ENCODE measurements around the gene MCIDAS.

The MCIDAS gene

DNA sequence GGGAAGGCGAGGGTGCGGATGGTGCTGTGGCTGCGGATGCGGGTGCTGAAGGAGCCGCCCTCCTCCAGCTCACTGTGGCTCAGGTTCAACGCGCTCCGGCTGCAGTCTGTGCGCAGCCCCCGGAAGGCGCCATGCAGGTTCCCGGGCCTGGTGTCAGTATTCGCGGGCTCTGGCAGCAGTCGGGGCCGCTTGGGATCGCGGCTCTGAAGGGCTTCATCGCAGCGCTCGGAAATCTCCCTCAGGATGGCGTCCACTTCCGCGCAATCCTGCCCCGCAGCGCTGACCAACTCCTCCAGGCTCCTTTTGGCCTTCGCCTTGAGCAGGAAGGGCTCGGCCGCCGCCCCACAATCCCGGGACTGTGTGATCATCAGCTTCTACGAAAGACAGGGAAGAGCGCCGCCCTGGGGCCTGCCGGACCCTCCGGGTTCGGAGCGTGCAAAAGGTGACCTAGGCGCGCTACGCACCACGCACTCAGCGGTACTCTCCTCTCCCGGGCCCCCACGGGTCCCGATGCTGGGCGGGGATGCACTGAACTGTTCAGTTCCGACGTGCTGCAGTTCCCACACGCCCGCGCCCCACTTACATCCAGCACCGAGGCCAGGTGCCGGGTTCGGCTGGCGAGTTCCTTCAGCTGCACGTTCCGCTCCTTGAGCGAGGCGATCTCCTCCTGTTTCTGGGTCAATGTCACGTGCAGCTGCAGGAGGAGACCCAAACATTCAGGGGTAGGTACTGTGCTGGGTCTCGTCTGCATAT lies 6.5 kb downstream of the MCIDAS start:
- Histone ChIP-seq H3K36me3 (ENCODE audit: control insufficient read depth, insufficient read depth, low read length) (no peaks in the 10 kb centered on the region), H3K27me3 (replicated peaks; ENCODE audit: control insufficient read depth, insufficient read depth, low read length) (peaks cover 3% of the 10 kb centered on the region), H3K4me3 (replicated peaks; ENCODE audit: low read depth, low read length) (no peak overlapping the region)
- TF ChIP-seq, protein P1, sequence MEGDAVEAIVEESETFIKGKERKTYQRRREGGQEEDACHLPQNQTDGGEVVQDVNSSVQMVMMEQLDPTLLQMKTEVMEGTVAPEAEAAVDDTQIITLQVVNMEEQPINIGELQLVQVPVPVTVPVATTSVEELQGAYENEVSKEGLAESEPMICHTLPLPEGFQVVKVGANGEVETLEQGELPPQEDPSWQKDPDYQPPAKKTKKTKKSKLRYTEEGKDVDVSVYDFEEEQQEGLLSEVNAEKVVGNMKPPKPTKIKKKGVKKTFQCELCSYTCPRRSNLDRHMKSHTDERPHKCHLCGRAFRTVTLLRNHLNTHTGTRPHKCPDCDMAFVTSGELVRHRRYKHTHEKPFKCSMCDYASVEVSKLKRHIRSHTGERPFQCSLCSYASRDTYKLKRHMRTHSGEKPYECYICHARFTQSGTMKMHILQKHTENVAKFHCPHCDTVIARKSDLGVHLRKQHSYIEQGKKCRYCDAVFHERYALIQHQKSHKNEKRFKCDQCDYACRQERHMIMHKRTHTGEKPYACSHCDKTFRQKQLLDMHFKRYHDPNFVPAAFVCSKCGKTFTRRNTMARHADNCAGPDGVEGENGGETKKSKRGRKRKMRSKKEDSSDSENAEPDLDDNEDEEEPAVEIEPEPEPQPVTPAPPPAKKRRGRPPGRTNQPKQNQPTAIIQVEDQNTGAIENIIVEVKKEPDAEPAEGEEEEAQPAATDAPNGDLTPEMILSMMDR (IDR thresholded peaks at IDR 0.05; ENCODE audit: insufficient read depth, low read length, poor library complexity, severe bottlenecking): no peak
- no peak for DNase-seq (ENCODE audit: extremely low read depth, insufficient read length)

DNA sequence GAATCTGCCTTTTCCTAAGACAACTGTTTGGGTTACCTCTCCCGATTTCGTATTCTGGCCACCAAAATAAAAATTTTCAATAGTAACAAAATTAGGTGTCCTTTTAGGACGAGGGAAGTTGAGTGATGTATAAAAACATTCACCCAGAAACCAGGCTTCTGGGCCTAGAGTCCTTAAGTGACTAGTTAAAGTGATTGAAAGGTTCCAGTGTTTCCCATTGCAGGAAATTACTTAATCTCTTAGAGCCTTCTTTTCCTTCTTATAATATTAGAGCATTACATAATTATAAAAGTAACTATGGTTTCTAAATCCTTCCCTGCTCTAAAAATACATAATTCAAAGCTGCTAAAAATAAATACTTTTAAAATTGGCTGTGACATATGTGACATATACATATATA lies 7.3 kb downstream of the MCIDAS start:
- H3K27me3 ChIP-seq (replicated peaks; ENCODE audit: control insufficient read depth, insufficient read depth, low read length): peaks cover 3% of the 10 kb centered on the region
- TF ChIP-seq, protein P1 (IDR thresholded peaks at IDR 0.05; ENCODE audit: insufficient read depth, low read length, poor library complexity, severe bottlenecking): no peak
- no peaks in the 10 kb centered on the region for H3K36me3 ChIP-seq (ENCODE audit: control insufficient read depth, insufficient read depth, low read length)
- no peak for DNase-seq (ENCODE audit: extremely low read depth, insufficient read length)
- no peak overlapping the region for H3K4me3 ChIP-seq (replicated peaks; ENCODE audit: low read depth, low read length)

DNA sequence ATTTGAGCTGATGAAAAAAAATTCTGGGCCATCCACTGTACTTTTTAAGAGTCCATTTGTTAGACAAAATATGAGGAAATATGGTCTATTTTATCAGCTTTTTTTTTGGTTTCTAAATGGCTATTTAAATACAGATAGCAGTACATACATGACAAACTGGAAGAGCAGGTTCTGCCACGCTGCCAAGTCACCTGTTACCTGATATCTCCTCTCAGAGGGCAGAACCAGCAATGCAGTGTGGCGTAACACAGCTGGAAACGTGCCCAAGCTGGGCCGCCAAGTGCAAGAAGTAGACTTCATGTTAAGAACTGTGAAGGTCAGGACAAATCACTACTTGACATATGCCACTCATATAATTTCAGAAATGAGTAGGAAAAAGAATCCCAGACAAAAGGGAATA lies 8.1 kb downstream of the MCIDAS start:
- Histone ChIP-seq H3K27me3 (replicated peaks; ENCODE audit: control insufficient read depth, insufficient read depth, low read length) (peaks cover 2% of the 10 kb centered on the region), H3K36me3 (ENCODE audit: control insufficient read depth, insufficient read depth, low read length) (no peaks in the 10 kb centered on the region), H3K4me3 (replicated peaks; ENCODE audit: low read depth, low read length) (no peak overlapping the region)
- no peak for DNase-seq (ENCODE audit: extremely low read depth, insufficient read length)
- TF ChIP-seq, protein P1 (IDR thresholded peaks at IDR 0.05; ENCODE audit: insufficient read depth, low read length, poor library complexity, severe bottlenecking): no peak

DNA sequence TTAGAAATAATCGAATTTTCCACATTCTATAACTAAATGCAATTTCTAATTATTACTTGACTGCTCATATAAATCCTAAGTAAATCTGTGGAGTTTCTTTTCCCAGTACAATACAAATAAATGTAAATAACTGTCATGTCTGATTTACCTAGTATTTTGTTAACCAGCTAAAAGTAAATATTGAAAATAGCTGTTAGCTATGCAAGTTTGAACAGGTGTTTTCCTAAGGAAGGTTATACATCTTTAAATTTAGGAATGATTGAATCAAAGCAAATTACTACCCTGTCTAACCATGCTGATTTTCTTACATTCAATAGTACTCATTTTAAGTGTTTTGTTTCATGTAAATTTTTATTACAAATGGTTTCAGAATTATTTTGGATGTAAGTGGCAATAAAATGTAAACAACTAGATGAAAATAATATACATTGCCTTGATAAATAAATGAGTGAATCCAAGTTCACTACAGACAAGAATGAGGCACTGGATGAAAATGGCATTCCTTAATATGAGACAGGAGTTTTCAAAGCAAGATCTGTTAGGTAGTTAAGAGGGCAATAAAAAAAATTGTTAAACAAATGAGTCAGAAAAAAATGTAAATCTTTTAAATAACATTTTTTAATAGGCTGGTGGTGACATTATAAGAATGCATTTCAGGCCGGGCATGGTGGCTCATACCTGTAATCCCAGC lies 15.8 kb downstream of the MCIDAS start:
- Histone ChIP-seq H3K27me3 (replicated peaks; ENCODE audit: control insufficient read depth, insufficient read depth, low read length) (no peaks in the 10 kb centered on the region; the same call in 1 of the 2 replicates), H3K36me3 (ENCODE audit: control insufficient read depth, insufficient read depth, low read length) (no peaks in the 10 kb centered on the region), H3K4me3 (replicated peaks; ENCODE audit: low read depth, low read length) (no peak overlapping the region)
- TF ChIP-seq, protein P1 (IDR thresholded peaks at IDR 0.05; ENCODE audit: insufficient read depth, low read length, poor library complexity, severe bottlenecking): no peak
- DNase-seq (ENCODE audit: extremely low read depth, insufficient read length): no peak

DNA sequence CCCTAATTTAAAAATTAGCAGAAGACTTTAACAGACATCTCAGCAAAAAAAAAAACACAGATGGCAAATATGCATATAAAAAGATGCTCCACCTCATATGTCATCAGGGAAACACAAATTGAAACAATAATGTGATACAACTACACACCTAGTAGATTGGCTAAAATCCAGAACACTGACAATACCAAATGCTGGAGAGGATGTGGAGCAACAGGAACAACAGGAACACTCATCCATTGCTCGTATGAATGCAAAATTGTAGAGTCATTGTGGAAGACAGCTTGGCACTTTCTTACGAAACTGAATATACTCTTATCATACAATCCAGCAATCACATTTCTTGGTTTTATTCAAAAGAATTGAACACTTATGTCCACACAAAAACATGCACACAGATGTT lies 22.1 kb downstream of the MCIDAS start:
- H3K36me3 ChIP-seq (ENCODE audit: control insufficient read depth, insufficient read depth, low read length): no peaks in the 10 kb centered on the region
- no peaks in the 10 kb centered on the region; the same call in 1 of the 2 replicates for H3K27me3 ChIP-seq (replicated peaks; ENCODE audit: control insufficient read depth, insufficient read depth, low read length)
- DNase-seq (ENCODE audit: extremely low read depth, insufficient read length): no peak
- no peak overlapping the region for H3K4me3 ChIP-seq (replicated peaks; ENCODE audit: low read depth, low read length)
- TF ChIP-seq, protein P1 (IDR thresholded peaks at IDR 0.05; ENCODE audit: insufficient read depth, low read length, poor library complexity, severe bottlenecking): no peak

Measured in GM06990 (cell line).